Measurements from ENCODE around the gene ANKRD50. TPM values are rescaled to one million over a fixed set of nuclear protein-coding genes. Genes with fewer than 3 reads are reported as not detected.

Gene ANKRD50, protein sequence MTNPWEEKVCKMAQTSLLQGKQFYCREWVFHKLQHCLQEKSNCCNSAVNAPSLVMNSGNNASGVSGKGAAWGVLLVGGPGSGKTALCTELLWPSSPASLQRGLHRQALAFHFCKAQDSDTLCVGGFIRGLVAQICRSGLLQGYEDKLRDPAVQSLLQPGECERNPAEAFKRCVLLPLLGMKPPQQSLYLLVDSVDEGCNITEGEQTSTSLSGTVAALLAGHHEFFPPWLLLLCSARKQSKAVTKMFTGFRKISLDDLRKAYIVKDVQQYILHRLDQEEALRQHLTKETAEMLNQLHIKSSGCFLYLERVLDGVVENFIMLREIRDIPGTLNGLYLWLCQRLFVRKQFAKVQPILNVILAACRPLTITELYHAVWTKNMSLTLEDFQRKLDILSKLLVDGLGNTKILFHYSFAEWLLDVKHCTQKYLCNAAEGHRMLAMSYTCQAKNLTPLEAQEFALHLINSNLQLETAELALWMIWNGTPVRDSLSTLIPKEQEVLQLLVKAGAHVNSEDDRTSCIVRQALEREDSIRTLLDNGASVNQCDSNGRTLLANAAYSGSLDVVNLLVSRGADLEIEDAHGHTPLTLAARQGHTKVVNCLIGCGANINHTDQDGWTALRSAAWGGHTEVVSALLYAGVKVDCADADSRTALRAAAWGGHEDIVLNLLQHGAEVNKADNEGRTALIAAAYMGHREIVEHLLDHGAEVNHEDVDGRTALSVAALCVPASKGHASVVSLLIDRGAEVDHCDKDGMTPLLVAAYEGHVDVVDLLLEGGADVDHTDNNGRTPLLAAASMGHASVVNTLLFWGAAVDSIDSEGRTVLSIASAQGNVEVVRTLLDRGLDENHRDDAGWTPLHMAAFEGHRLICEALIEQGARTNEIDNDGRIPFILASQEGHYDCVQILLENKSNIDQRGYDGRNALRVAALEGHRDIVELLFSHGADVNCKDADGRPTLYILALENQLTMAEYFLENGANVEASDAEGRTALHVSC (N-terminal part only)
- total RNA-seq = 10 to 100 TPM; 22.5 to 26.0 (median 23.7) TPM

DNA sequence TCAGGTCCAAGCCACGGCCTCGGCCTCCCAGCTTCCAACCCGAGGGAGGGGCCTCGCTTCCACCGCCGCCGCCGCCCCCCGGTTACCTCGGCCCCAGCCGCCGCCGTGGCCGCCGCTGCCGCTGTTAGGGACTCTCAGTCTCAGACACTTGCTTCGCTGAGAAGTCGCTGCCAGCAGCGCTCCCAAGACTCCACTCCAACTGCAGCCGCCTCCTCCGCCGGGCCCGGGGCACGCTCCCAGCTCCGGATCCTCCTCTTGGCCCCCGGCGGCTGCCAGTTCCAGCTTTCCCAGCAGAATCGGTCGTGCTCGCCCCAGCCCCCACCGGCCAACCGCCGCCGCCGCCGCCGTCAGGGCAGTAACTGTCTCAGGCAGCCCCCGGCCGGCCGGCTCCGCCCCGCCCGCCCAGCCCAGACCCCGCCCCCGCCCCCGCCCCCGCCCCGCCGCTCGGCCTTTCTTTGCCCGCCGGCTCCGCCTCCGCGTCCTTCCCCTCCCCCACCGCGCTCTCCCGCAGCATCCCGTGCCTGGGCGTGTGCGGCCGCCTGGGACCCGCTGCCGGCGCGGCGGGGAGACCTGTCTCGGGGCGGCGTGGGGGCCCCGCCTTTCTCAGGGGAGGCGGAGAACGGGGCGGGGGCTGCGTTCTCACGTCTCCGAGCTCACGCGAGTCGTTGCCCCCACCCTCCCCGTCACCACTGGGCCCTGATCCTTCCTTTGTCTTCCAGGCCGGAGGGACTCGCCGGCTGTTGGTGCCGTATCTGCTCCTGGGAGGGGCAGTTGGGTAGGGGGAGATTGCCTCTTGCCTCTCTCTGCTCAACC is at the start of gene ANKRD50:
Gene ANKRD50 (minus strand): TSS at position 361 of the 813 bp plus-strand sequence. CDS start 2,221 bp downstream, outside the sequence.
- no peaks in the 10 kb centered on the region for H3K27me3 ChIP-seq
- H3K4me1 ChIP-seq = peaks cover 7 to 18% of the 10 kb centered on the region in 2 donors
- H3K27ac ChIP-seq = peak within 1 kb of the TSS; percentile 94 to 97 (median 96)
- intact Hi-C loops (cut with DNase I) = no loop called here
- 0 to 2% methylated on average over 6 to 33 of the region's 85 CpGs for WGBS, 2 donors
- H3K9me3 ChIP-seq = no peaks in the 10 kb centered on the region
- peak within 1 kb of the TSS; percentile 38 to 87 (median 78) for H3K4me3 ChIP-seq (replicated peaks in 1 of 3)
- TF ChIP-seq, protein P1, sequence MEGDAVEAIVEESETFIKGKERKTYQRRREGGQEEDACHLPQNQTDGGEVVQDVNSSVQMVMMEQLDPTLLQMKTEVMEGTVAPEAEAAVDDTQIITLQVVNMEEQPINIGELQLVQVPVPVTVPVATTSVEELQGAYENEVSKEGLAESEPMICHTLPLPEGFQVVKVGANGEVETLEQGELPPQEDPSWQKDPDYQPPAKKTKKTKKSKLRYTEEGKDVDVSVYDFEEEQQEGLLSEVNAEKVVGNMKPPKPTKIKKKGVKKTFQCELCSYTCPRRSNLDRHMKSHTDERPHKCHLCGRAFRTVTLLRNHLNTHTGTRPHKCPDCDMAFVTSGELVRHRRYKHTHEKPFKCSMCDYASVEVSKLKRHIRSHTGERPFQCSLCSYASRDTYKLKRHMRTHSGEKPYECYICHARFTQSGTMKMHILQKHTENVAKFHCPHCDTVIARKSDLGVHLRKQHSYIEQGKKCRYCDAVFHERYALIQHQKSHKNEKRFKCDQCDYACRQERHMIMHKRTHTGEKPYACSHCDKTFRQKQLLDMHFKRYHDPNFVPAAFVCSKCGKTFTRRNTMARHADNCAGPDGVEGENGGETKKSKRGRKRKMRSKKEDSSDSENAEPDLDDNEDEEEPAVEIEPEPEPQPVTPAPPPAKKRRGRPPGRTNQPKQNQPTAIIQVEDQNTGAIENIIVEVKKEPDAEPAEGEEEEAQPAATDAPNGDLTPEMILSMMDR (IDR thresholded peaks at IDR 0.05) = no peak
- TF ChIP-seq POLR2A (IDR thresholded peaks at IDR 0.05) = peak in 1 of 2 donors; percentile 80
- peak; percentile 94 for DNase-seq
- H3K36me3 ChIP-seq = no peaks in the 10 kb centered on the region

DNA sequence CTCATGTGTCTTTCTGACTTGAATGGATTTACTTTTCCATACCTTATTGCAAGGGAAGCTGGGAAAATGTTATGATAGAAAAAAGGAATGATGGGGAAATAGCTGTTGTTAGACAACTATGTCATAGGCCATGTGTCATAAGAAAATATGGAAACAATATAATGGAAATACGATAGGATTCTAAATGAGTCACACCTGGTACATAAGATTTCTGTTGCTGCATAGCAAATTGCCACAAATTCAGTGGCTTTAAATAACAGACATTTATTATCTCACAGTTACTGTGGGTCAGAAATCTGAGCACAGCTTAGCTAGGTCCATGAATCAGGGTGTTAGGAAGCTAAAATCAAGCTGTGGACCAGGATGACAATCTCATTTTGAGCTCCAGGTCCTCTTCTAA is 44.6 kb upstream of the ANKRD50 start:
- intact Hi-C loops (cut with DNase I) = no loop called here
- 92 to 93% methylated on average over 1 of the region's 1 CpG for WGBS, 2 donors

DNA sequence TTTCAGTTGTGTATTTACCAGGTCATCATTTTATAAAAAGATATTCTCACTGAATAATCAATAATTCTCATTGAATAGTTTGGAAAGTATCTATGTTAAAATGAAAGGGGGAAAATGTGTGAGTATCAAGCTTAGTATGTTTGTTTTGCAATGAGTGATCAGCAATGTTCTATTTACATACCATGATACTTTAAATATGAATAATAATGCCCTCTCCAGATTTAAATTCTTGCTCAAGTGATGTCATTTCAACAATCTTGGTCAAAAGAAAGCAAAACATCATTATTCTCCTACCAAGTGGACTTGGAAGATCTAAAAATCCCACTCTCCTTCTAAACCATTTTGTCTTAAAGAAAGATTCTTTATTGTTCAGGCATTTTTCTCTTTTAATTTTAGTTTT is 42.1 kb upstream of the ANKRD50 start:
- no peak overlapping the region for H3K27ac ChIP-seq
- H3K36me3 ChIP-seq = no peaks in the 10 kb centered on the region
- no peaks in the 10 kb centered on the region for H3K27me3 ChIP-seq
- TF ChIP-seq, protein P1 (IDR thresholded peaks at IDR 0.05) = no peak
- TF ChIP-seq POLR2A (IDR thresholded peaks at IDR 0.05) = no peak
- H3K9me3 ChIP-seq = no peaks in the 10 kb centered on the region
- no peak for DNase-seq
- intact Hi-C loops (cut with DNase I) = no loop called here
- no peak overlapping the region for H3K4me3 ChIP-seq (replicated peaks in 1 of 3)
- peaks cover 0 to 5% of the 10 kb centered on the region in 2 donors for H3K4me1 ChIP-seq

More for the DNA sequence above, 44.6 kb upstream of the ANKRD50 start:
- no peaks in the 10 kb centered on the region for H3K36me3 ChIP-seq
- TF ChIP-seq, protein P1 (IDR thresholded peaks at IDR 0.05) = no peak
- TF ChIP-seq POLR2A (IDR thresholded peaks at IDR 0.05) = no peak
- peaks cover 0 to 5% of the 10 kb centered on the region in 2 donors for H3K4me1 ChIP-seq
- no peaks in the 10 kb centered on the region for H3K27me3 ChIP-seq
- no peaks in the 10 kb centered on the region for H3K9me3 ChIP-seq
- no peak overlapping the region for H3K4me3 ChIP-seq (replicated peaks in 1 of 3)
- no peak for DNase-seq
- no peak overlapping the region for H3K27ac ChIP-seq

DNA sequence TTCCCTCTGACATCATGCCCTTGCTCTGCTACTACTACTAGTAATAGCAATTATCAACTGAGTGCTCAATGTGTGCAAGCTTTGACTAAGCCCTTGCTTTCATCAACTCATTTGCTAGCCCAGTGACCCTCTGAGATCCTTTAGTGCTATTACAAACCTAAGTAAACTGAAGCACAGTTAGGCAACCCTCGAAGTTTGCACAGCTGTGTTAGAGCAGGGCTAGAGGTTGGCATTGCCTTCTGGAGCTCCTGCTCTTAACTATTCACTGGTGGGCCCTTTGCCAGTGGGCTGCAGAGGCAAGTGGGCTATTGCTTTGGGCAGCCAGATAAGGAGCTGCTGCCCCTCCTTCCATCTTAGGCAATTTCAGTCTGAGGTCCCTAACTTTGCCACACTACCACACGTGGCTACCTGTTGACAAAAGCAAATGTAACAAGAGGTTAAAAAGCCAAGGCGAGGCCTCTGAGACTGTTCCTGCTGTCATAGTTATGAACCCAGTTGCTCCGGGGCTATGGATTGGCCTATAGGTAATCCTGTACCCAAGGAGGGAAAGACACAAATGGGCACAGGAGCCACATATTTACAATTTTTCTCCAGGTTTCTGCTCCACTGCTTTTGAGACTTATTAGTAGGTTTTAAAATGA is 41.5 kb upstream of the ANKRD50 start:
- Histone ChIP-seq H3K36me3 (no peaks in the 10 kb centered on the region), H3K4me3 (replicated peaks in 1 of 3) (no peak overlapping the region), H3K27me3 (no peaks in the 10 kb centered on the region), H3K9me3 (no peaks in the 10 kb centered on the region), H3K27ac (no peak overlapping the region), H3K4me1 (peaks cover 0 to 5% of the 10 kb centered on the region in 2 donors)
- DNase-seq = peak; percentile 5 to 16
- WGBS, 2 donors = 57 to 67% methylated on average over 3 to 4 of the region's 4 CpGs
- TF ChIP-seq POLR2A (IDR thresholded peaks at IDR 0.05) = no peak
- TF ChIP-seq, protein P1 (IDR thresholded peaks at IDR 0.05) = no peak
- intact Hi-C loops (cut with DNase I) = no loop called here

Data from thyroid gland (tissue), 4 donors.